Epithelial cell of proximal tubule (primary cell): ENCODE results near the gene PRSS22. TPM values are rescaled to one million over a fixed set of nuclear protein-coding genes. Genes with fewer than 3 reads are reported as not detected.

Experiments used
- DNase-seq: peaks from one replicate; pipeline ENCODE4 v3.0.0-alpha.2; 2011; ENCODE audit warnings: low read depth
- H3K4me3 ChIP-seq: 2 replicates; pipeline ENCODE4 v1.5.1; 2011; ENCODE audit warnings: low read depth, mild to moderate bottlenecking, low read length
- CTCF ChIP-seq: conservative IDR thresholded peaks from 2 replicates; pipeline ENCODE4 v1.5.1; 2012; ENCODE audit warnings: low read depth, mild to moderate bottlenecking, low read length
- total RNA-seq: library from RNA; depleted of rRNA; stranded (reverse); fragments of >200 nt; gene quantifications from 2 replicates; pipeline ENCODE4 v1.2.3, GENCODE V29; 2015

The PRSS22 gene
- total RNA-seq, 1 donor from 2014 or later: 11.1 TPM

- no peak for DNase-seq
- no peak overlapping the region for H3K4me3 ChIP-seq
- no peak for TF ChIP-seq CTCF
Measured at GRCh38 chr16:2822496-2822895, 35.5 kb downstream of the PRSS22 start.

DNA sequence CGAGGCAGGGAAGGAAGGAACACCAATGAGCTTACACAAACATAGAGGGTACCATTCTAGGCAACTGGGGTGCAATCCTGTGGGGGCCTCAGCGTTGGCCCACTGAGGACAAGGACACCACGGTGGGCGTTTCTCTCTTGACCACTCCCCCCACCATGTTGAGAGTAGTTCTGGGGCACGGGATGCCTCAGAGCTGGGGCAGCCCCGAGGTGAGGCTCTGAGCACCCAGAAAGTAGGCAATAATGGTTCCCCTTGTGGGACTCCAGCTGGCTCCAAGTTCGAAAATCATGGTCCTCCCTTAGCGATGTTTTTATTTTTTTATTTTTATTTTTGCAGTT is 35.8 kb downstream of the PRSS22 start:
- no peak overlapping the region for H3K4me3 ChIP-seq
- DNase-seq: no peak
- TF ChIP-seq CTCF: no peak

DNA sequence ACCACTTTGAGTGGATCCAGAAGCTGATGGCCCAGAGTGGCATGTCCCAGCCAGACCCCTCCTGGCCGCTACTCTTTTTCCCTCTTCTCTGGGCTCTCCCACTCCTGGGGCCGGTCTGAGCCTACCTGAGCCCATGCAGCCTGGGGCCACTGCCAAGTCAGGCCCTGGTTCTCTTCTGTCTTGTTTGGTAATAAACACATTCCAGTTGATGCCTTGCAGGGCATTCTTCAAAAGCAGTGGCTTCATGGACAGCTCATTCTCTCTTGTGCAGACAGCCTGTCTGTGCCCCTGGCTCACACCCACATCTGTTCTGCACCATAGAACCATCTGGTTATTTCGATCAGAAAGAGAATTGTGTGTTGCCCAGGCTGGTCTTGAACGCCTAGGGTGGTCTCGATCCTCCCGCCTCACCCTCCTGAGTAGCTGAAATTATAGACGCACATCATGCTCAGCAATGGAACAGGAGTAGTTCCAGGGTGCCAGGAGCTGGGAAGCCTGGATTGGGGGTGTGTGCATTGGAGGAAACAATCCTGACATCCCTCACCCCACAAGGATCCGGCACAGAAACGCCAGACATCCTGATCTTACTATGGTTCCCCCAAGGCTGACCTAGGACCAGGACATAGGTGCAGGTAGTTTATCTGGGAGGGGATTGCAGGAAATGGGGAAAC is 36.3 kb downstream of the PRSS22 start:
- H3K4me3 ChIP-seq: no peak overlapping the region
- DNase-seq: no peak
- no peak for TF ChIP-seq CTCF

DNA sequence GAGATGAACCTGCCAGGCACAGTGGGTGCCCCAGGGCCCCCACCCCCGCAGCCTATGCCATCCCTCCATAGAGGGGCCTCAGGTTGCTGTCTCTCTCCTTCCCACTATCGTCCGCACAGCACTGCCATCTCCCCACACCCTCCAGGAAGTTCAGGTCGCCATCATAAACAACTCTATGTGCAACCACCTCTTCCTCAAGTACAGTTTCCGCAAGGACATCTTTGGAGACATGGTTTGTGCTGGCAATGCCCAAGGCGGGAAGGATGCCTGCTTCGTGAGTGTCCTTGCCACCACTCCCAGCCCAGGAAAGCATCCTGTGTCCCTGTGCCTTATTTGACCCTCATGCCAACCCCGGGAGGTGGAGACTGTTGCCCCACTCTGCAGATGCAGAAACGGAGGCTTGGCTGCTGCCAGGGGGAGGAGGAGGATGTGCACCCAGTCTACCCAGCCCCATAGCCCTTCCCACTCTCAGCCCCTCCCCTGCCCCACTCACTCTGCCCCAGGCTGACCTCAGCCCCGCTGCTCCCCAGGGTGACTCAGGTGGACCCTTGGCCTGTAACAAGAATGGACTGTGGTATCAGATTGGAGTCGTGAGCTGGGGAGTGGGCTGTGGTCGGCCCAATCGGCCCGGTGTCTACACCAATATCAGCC is 37.0 kb downstream of the PRSS22 start:
- H3K4me3 ChIP-seq: no peak overlapping the region
- TF ChIP-seq CTCF: no peak
- DNase-seq: no peak

DNA sequence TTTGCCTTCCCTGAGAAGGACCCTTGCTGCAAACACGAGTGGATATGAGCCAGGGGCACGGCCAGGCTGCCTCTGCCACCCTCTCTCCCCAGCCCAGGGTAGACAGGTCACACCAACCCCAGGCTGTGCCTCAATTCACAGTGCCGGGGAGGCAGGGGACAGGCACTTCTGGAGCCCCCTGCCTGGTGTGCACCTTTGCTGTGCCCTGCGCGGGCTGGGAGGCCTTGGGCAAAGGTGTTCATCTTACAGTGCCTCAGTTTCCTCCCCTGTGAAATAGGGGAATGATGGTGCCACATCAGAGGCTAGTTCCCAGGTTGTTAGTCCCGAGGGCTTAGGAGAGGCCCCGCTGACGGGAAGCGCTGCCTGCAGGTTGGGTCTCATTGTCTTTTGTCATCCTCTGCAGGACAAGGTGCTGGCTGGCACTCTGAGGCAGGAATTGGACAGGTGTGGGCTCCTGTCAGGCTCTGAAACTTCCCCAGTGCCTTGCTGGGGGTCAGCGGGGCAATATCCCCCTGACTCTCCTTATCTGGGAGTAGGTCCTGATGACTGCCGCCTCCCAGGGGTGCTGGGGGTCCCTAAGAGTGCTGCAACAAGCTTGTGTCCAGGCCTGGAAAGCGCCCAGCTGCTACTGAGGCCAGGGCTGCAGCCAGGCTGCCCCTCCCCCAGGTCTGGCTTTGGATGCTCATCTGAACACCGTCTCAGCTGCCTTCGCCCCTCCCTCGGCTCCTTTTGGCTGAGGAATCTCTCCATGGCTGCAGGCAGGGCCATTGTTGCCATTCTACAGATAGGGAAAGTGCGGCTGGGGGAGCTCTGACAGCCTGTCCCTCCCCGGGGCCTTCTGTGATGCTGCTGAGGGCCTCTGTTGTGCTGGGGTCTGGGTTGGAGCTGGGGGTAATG is 37.8 kb downstream of the PRSS22 start:
- no peak for TF ChIP-seq CTCF
- no peak for DNase-seq
- no peak overlapping the region for H3K4me3 ChIP-seq

- no peak overlapping the region for H3K4me3 ChIP-seq
- DNase-seq: no peak
- TF ChIP-seq CTCF: no peak
Measured at GRCh38 chr16:2819179-2819938, 38.6 kb downstream of the PRSS22 start.
